Activated naive CD8-positive, alpha-beta T cell (primary cell): ENCODE results near the gene LYAR.

Experiments
- H3K27ac Mint-ChIP-seq: one replicate; pipeline ENCODE4 v1.8.0; 2021; ENCODE audit warnings: mixed read lengths
- H3K27me3 Mint-ChIP-seq: one replicate; pipeline ENCODE4 v1.8.0; 2021; ENCODE audit warnings: mixed read lengths
- H3K36me3 Mint-ChIP-seq: one replicate; pipeline ENCODE4 v1.8.0; 2021; ENCODE audit warnings: mixed read lengths
- H3K4me1 Mint-ChIP-seq: one replicate; pipeline ENCODE4 v1.8.0; 2021; ENCODE audit warnings: low read depth, mixed read lengths
- H3K4me3 Mint-ChIP-seq: one replicate; pipeline ENCODE4 v1.8.0; 2021; ENCODE audit warnings: mild to moderate bottlenecking, mixed read lengths
- H3K9me3 Mint-ChIP-seq: one replicate; pipeline ENCODE4 v1.8.0; 2021; ENCODE audit warnings: low read depth, mixed read lengths

The LYAR gene

GRCh38 chr4:4289941-4290850 is at the start of gene LYAR, which contains the start of gene ZBTB49:
TSS of gene LYAR (minus strand) at chr4:4290154. CDS start at chr4:4283742, 6,412 bp downstream.
TSS of gene ZBTB49 (plus strand) at chr4:4290251. CDS start at chr4:4299946, 9,695 bp downstream.
- no peaks in the 10 kb centered on the region for H3K27me3 Mint-ChIP-seq
- peaks cover 11% of the 10 kb centered on the region for H3K36me3 Mint-ChIP-seq
- peak within 1 kb of the TSS; percentile 81 for H3K27ac Mint-ChIP-seq
- H3K9me3 Mint-ChIP-seq = no peaks in the 10 kb centered on the region
- peaks cover 58% of the 10 kb centered on the region for H3K4me1 Mint-ChIP-seq
- peak within 1 kb of the TSS; percentile 95 for H3K4me3 Mint-ChIP-seq

- H3K4me1 Mint-ChIP-seq = peaks cover 16% of the 10 kb centered on the region
- no peaks in the 10 kb centered on the region for H3K27me3 Mint-ChIP-seq
These were observed 49.6 kb upstream of the LYAR start for GRCh38 chr4:4339504-4340085.

GRCh38 chr4:4338210-4339001 is 48.5 kb upstream of the LYAR start:
- H3K27ac Mint-ChIP-seq = no peak overlapping the region
- H3K4me3 Mint-ChIP-seq = no peak overlapping the region
- no peaks in the 10 kb centered on the region for H3K36me3 Mint-ChIP-seq
- H3K4me1 Mint-ChIP-seq = peaks cover 17% of the 10 kb centered on the region
- no peaks in the 10 kb centered on the region for H3K9me3 Mint-ChIP-seq
- H3K27me3 Mint-ChIP-seq = no peaks in the 10 kb centered on the region

More at GRCh38 chr4:4339504-4340085, 49.6 kb upstream of the LYAR start:
- no peak overlapping the region for H3K4me3 Mint-ChIP-seq
- no peaks in the 10 kb centered on the region for H3K9me3 Mint-ChIP-seq
- no peak overlapping the region for H3K27ac Mint-ChIP-seq
- H3K36me3 Mint-ChIP-seq = no peaks in the 10 kb centered on the region

- Mint-ChIP-seq H3K36me3 (no peaks in the 10 kb centered on the region), H3K9me3 (no peaks in the 10 kb centered on the region), H3K27ac (no peak overlapping the region), H3K4me3 (no peak overlapping the region), H3K27me3 (no peaks in the 10 kb centered on the region), H3K4me1 (peaks cover 9% of the 10 kb centered on the region)
These were observed 45.0 kb upstream of the LYAR start for GRCh38 chr4:4334798-4335520.

GRCh38 chr4:4333265-4333706 is 43.3 kb upstream of the LYAR start:
- H3K27me3 Mint-ChIP-seq = no peaks in the 10 kb centered on the region
- H3K36me3 Mint-ChIP-seq = no peaks in the 10 kb centered on the region
- no peak overlapping the region for H3K4me3 Mint-ChIP-seq

GRCh38 chr4:4332529-4332928 is 42.6 kb upstream of the LYAR start:
- no peaks in the 10 kb centered on the region for H3K27me3 Mint-ChIP-seq

More at GRCh38 chr4:4333265-4333706, 43.3 kb upstream of the LYAR start:
- Mint-ChIP-seq H3K27ac (no peak overlapping the region), H3K9me3 (no peaks in the 10 kb centered on the region), H3K4me1 (peaks cover 9% of the 10 kb centered on the region)

GRCh38 chr4:4330794-4331193 is 40.8 kb upstream of the LYAR start:
- Mint-ChIP-seq H3K27ac (no peak overlapping the region), H3K9me3 (no peaks in the 10 kb centered on the region), H3K36me3 (no peaks in the 10 kb centered on the region), H3K4me1 (peaks cover 9% of the 10 kb centered on the region), H3K27me3 (no peaks in the 10 kb centered on the region), H3K4me3 (no peak overlapping the region)

More at GRCh38 chr4:4332529-4332928, 42.6 kb upstream of the LYAR start:
- no peaks in the 10 kb centered on the region for H3K36me3 Mint-ChIP-seq
- no peak overlapping the region for H3K4me3 Mint-ChIP-seq
- no peaks in the 10 kb centered on the region for H3K9me3 Mint-ChIP-seq
- H3K4me1 Mint-ChIP-seq = peaks cover 9% of the 10 kb centered on the region
- H3K27ac Mint-ChIP-seq = no peak overlapping the region

GRCh38 chr4:4329496-4329895 is 39.5 kb upstream of the LYAR start:
- no peaks in the 10 kb centered on the region for H3K27me3 Mint-ChIP-seq
- no peak overlapping the region for H3K27ac Mint-ChIP-seq
- H3K9me3 Mint-ChIP-seq = no peaks in the 10 kb centered on the region
- no peaks in the 10 kb centered on the region for H3K36me3 Mint-ChIP-seq
- no peak overlapping the region for H3K4me3 Mint-ChIP-seq
- peaks cover 2% of the 10 kb centered on the region for H3K4me1 Mint-ChIP-seq

- Mint-ChIP-seq H3K36me3 (no peaks in the 10 kb centered on the region), H3K27ac (no peak overlapping the region), H3K9me3 (no peaks in the 10 kb centered on the region)
These were observed 38.9 kb upstream of the LYAR start for GRCh38 chr4:4328840-4329239.

GRCh38 chr4:4328206-4328605 is 38.3 kb upstream of the LYAR start:
- Mint-ChIP-seq H3K9me3 (no peaks in the 10 kb centered on the region), H3K4me1 (no peaks in the 10 kb centered on the region), H3K27ac (no peak overlapping the region), H3K4me3 (no peak overlapping the region), H3K36me3 (no peaks in the 10 kb centered on the region), H3K27me3 (no peaks in the 10 kb centered on the region)

More at GRCh38 chr4:4328840-4329239, 38.9 kb upstream of the LYAR start:
- H3K4me3 Mint-ChIP-seq = no peak overlapping the region
- no peaks in the 10 kb centered on the region for H3K4me1 Mint-ChIP-seq
- no peaks in the 10 kb centered on the region for H3K27me3 Mint-ChIP-seq

- H3K9me3 Mint-ChIP-seq = no peaks in the 10 kb centered on the region
- no peak overlapping the region for H3K27ac Mint-ChIP-seq
- H3K4me3 Mint-ChIP-seq = no peak overlapping the region
- no peaks in the 10 kb centered on the region for H3K4me1 Mint-ChIP-seq
- H3K27me3 Mint-ChIP-seq = no peaks in the 10 kb centered on the region
- H3K36me3 Mint-ChIP-seq = no peaks in the 10 kb centered on the region
These were observed 37.7 kb upstream of the LYAR start for GRCh38 chr4:4327652-4328121.

GRCh38 chr4:4326166-4326565 is 36.2 kb upstream of the LYAR start:
- no peaks in the 10 kb centered on the region for H3K27me3 Mint-ChIP-seq
- no peaks in the 10 kb centered on the region for H3K36me3 Mint-ChIP-seq
- H3K4me3 Mint-ChIP-seq = no peak overlapping the region
- no peaks in the 10 kb centered on the region for H3K9me3 Mint-ChIP-seq
- no peak overlapping the region for H3K27ac Mint-ChIP-seq
- no peaks in the 10 kb centered on the region for H3K4me1 Mint-ChIP-seq

GRCh38 chr4:4325321-4325720 is 35.4 kb upstream of the LYAR start:
- no peaks in the 10 kb centered on the region for H3K36me3 Mint-ChIP-seq
- H3K9me3 Mint-ChIP-seq = no peaks in the 10 kb centered on the region
- H3K4me1 Mint-ChIP-seq = no peaks in the 10 kb centered on the region
- H3K27ac Mint-ChIP-seq = no peak overlapping the region
- H3K27me3 Mint-ChIP-seq = no peaks in the 10 kb centered on the region
- no peak overlapping the region for H3K4me3 Mint-ChIP-seq
